HG03575 (cell line): ENCODE data around the gene SYNE1.

Source experiments
- ATAC-seq: cut with Tn5 transposase; IDR thresholded peaks from one replicate; pipeline ENCODE4 v1.9.1; 2021; ENCODE audit not compliant: unreplicated experiment, insufficient number of reproducible peaks, low FRiP score; ENCODE audit errors: extremely low read depth

SYNE1 gene

GRCh38 chr6:152399399-152399798 lies 237.8 kb downstream of the SYNE1 start:
- no peak for ATAC-seq

- no peak for ATAC-seq
These were observed 238.2 kb downstream of the SYNE1 start for GRCh38 chr6:152398993-152399392.

- no peak for ATAC-seq
These were observed 238.8 kb downstream of the SYNE1 start for GRCh38 chr6:152398316-152398715.

GRCh38 chr6:152394303-152394702 lies 242.9 kb downstream of the SYNE1 start:
- no peak for ATAC-seq

- no peak for ATAC-seq
These were observed 245.8 kb downstream of the SYNE1 start for GRCh38 chr6:152391179-152391880.

- no peak for ATAC-seq
These were observed 250.1 kb downstream of the SYNE1 start for GRCh38 chr6:152387091-152387490.

GRCh38 chr6:152386131-152386530 lies 251.0 kb downstream of the SYNE1 start:
- ATAC-seq, result no peak

- no peak for ATAC-seq
These were observed 255.9 kb downstream of the SYNE1 start for GRCh38 chr6:152380993-152381898.

GRCh38 chr6:152380351-152380767 lies 256.8 kb downstream of the SYNE1 start:
- no peak for ATAC-seq

- no peak for ATAC-seq
These were observed 257.7 kb downstream of the SYNE1 start for GRCh38 chr6:152379423-152379822.

GRCh38 chr6:152378169-152378568 lies 259.0 kb downstream of the SYNE1 start:
- ATAC-seq, result no peak

GRCh38 chr6:152375197-152375596 lies 262.0 kb downstream of the SYNE1 start:
- ATAC-seq, result no peak

GRCh38 chr6:152372945-152373344 lies 264.2 kb downstream of the SYNE1 start:
- no peak for ATAC-seq

GRCh38 chr6:152371775-152372174 lies 265.4 kb downstream of the SYNE1 start:
- ATAC-seq, result no peak

- ATAC-seq, result no peak
These were observed 268.2 kb downstream of the SYNE1 start for GRCh38 chr6:152368751-152369624.

- no peak for ATAC-seq
These were observed 272.3 kb downstream of the SYNE1 start for GRCh38 chr6:152364866-152365265.

- no peak for ATAC-seq
These were observed 277.1 kb downstream of the SYNE1 start for GRCh38 chr6:152360034-152360433.

GRCh38 chr6:152356662-152357061 lies 280.5 kb downstream of the SYNE1 start:
- ATAC-seq, result no peak

- no peak for ATAC-seq
These were observed 281.1 kb downstream of the SYNE1 start for GRCh38 chr6:152356016-152356415.
